Stimulated activated CD4-positive, alpha-beta T cell treated with anti-CD3 and anti-CD28 coated beads, Interleukin-15, amount 100 ng/mL, for 24 hours (primary cell): Measurements from ENCODE around the gene SPDYE18.
"Not testable (repeated sequence)": the region's sequence is repeated elsewhere in the genome, so short reads cannot be mapped to it uniquely, and the experiment has no call there.

Source experiments
- DNase-seq: peaks from one replicate; pipeline ENCODE4 v3.0.0-alpha.2; 2020

SPDYE18 gene, protein sequence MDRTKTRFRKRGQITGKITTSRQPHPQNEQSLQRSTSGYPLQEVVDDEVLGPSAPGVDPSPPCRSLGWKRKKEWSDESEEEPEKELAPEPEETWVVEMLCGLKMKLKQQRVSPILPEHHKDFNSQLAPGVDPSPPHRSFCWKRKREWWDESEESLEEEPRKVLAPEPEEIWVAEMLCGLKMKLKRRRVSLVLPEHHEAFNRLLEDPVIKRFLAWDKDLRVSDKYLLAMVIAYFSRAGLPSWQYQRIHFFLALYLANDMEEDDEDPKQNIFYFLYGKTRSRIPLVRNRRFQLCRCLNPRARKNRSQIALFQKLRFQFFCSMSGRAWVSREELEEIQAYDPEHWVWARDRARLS

DNA sequence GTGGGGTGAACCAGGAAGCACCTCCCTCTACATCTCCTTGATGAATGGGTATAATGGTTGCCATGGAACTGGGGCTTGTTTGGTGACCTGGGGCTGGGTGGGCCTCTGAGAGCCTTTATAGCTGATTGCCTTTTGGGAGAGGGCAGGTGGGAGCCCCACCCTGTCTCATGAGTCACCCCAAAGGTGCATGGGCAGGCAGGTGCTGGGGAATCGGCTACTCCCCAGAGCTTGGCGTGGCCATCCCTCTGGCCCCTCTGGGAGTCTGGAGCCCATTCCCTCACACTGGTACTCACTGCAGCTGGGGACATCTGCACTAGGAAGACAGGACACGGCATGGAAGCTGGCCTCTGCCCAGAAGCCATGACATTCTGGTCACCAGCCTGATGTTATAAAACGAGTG, at the start of gene SPDYE18:
Gene SPDYE18 (minus strand): TSS at position 2 of the 400 bp plus-strand sequence. CDS start 2,046 bp downstream, outside the sequence.
- not testable (repeated sequence) for DNase-seq

DNA sequence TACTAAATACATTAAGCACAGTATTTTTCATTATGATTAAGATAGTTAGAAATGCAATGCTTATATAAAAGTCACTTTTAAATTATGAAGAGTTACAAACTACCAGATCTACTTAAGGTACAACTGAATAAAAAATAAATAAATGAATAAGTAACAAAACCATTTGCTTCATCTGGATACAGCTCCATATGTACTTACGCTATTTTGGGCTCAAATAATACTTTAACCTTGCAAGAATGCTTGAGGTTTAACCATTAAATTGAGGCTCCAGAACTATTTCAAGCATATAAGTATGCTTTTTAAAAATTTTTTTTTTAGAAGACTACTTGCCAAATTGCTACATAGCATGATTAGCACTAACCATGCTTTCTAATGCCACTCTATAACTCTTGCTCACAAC, 46.0 kb upstream of the SPDYE18 start:
- not testable (repeated sequence) for DNase-seq

DNA sequence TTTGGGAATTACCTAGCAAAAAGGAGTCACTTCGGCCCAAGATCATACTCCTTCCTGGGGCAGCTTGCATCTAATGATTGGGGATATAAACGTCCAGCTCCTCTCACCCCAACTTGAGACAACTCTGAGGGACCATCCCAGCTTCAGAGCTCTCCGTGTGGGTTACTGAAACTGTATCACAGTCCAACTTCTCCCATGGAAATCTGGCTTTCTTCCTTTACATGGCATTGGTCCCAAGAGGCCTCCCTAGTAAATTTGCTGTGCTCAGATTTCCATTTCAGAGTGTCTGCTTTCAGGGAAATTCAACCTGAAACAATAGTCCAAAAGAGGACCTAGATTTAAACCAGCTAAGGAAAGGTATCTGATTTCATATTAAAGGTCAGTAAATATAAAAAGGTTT, 45.3 kb upstream of the SPDYE18 start:
- DNase-seq = not testable (repeated sequence)

DNA sequence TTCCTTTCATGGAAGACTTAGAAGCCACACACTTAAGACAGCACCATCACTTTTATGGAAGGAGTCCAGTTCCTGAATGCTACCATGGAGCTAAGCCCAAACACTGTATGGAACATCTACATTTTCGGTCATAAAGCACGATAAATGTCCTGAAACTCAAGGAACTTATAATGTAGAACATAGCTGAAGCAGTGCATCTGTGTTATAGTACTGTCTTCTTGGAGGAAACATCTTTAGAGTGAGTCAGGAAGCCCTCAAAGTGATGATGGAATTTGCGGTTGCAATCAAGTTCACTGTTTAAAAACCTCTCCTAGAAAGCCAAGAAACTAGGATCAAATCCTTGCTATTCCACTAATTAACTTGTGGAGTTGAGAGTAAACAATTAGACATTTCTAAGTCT, 43.5 kb upstream of the SPDYE18 start:
- DNase-seq = not testable (repeated sequence)

DNA sequence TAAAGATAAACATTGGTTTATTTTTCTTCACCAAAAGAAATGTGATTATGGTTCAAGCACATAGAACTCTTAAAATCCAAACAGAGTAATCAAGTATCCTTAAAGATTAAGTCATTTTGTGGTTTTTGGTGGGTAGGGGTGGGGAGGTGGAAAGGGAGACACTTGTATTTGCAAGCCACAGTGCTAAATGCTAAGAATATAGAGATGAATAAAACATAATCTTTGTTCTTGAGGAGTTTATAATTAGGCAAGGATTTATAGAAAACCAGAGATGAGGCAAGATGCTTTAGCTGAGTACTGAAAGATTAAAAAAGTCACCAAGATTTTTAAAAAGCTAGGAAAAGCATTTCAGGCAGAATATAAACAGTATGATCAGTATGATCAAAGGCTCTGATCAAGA, 40.3 kb upstream of the SPDYE18 start:
- DNase-seq = not testable (repeated sequence)

DNA sequence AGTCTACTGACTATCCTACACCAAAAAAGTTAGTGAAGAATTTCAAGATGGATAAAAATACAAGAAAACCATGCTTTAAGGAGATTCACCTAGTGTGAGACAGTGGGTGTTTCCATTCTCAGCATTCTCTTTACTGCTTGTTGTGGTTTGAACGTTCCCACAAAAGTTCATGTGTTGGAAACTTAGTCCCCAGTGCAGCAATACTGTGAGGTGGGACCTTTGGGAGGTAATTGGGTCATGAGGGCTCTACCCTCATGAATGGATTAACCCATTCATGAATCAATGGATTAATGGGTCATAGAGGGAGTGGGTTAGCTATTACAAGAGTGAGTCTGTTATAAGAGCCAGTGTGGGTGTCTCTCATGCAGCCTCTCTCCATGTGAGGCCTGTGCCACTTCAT, 38.8 kb upstream of the SPDYE18 start:
- not testable (repeated sequence) for DNase-seq

DNA sequence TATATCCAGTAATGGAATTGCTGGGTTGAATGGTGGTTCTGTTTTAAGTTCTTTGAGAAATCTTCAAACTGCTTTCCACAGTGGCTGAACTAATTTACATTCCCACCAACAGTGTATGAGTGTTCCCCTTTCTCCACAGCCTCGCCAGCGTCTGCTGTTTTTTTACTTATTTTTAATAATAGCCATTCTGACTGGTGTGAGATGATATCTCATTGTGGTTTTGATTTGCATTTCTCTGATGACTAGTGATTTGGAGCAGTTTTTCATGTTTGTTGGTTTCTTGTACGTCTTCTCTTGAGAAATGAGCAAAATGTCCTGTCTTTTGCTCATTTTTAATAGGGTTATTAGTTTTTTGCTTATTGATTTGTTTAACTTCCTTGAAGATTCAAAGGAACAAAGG, 38.1 kb upstream of the SPDYE18 start:
- DNase-seq = not testable (repeated sequence)

DNA sequence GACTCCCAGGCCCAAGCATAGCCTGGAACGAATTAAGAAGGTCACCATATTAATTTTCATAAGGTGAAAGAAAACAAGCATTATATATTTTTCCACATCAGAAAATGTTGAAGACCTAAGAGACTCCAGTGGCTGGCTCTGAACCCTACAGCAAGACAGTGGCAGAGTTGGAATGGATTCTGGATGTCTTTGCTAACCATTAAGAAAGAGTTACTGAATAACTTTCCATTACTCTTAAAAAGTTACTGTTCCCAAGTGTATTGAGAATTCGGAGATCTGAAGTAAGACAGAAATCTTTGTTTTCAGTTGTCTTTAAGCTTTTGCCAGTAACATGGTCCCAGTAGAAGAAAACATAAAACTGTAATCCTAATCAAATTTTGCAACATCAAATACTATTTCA, 29.9 kb upstream of the SPDYE18 start:
- DNase-seq = not testable (repeated sequence)

DNA sequence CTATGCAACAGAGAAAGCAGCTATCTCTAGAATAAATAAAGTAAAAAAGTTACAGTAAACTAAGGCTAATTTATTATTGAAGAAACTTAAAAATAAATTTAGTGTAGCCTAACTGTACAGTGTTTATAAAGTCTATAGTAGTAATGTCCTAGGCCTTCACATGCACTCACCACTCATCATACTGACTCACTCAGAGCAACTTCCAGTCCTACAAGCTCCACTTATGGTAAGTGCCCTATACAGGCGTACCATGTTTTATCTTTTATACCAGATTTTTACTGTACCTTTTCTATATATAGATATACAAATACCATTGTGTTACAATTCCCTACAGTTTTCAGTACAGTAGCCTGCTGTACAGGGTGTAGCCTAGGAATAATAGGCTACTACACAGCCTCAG, 19.8 kb upstream of the SPDYE18 start:
- not testable (repeated sequence) for DNase-seq

DNA sequence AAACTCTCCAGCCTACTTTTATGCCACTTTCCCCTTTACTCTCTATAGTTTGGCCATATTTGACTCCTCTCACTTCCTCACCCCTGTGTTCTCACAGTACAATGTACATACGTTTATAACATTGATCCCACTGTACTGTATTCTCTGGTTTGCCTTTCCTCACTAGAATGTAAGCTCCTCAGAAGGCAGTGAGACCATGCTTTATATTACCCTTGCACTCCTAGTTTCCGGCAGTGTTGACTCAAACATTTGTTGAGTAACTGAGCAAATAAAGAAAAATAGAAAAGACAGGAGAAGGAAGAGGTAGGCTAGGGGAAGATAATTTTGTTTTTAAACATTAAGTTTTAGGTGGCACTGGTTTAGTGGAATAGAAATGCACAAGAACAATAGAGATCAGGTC, 17.9 kb upstream of the SPDYE18 start:
- DNase-seq = not testable (repeated sequence)

DNA sequence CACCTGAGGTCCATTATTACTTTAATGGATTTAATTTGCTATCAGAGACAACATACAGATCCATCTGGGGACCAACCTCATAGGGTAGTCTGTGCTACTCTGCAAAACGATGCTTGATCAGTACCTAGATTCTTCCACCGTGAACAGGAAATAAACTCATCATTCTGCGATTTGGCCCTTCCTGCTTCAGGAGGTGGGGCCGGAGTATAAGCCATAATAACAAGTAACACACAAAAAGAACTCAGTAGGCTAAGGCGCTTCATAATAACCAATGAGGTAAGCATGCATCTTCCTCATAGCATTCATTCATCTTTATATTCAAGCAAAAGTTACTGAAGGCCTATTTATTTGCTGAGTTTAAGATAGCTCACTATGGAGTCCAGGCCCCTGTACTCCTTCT, 17.3 kb upstream of the SPDYE18 start:
- not testable (repeated sequence) for DNase-seq

DNA sequence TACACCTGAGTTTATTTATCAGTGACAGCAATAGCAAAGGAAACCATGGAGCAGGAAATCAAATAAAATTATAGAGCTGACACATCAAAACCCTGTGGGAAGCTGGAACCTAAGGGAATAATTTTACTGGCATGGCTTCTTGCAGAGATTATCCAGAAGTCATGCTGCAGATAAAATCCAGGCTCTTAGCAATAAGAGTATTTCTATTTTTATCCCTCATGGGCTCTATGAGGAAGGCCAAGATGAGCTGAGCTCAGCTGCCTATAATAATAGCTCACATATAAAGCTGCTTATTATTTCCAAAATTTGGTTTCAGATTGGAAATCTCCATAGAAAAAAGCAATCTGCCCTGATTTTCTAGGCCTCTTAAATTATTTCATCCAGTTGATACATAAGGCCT, 16.8 kb upstream of the SPDYE18 start:
- DNase-seq = not testable (repeated sequence)

DNA sequence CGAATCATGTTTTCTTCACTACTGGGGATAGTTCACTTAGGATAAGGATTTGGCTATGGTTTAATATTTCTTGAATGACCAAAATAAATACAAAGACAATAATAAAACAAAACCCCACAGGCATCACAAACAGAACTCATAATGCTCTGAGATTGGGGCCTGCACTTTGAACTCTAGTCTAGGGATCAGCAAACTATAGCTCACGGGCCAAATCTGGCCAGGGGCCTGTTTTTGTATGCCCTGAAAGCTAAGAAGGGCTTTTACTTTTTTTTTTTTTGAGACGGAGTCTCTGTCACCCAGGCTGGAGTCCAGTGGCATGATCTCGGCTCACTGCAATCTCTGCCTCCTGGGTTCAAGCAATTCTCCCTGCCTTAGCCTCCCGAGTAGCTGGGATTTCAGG, 14.7 kb upstream of the SPDYE18 start:
- DNase-seq = not testable (repeated sequence)

DNA sequence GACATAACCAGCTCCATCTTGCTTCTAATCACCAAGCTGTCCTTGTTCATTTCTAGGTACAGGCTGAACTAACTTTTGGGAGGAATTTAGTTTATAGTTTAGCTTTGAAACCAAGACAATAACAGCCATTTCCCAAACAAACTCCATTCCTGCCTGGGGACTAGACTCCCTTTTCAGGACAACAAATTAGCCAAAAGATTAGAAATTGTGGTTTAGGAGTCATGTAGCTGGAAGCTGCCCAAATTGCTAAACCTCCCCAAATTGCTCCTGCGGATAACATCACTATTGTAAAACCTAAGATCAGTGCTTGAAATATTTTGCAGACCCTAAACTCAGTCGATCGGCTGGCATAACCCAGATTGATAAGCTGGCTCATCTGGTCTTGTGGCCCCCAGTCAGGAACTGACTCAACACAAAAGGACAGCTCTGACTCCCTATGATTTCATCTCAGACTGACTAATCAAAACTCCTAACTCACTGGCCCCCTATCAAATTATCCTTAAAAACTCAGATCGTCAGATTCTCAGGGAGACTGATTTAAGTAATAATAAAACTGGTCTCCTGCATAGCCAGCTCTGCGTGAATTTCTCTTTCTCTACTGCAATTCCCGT, 12.5 kb upstream of the SPDYE18 start:
- DNase-seq = not testable (repeated sequence)

DNA sequence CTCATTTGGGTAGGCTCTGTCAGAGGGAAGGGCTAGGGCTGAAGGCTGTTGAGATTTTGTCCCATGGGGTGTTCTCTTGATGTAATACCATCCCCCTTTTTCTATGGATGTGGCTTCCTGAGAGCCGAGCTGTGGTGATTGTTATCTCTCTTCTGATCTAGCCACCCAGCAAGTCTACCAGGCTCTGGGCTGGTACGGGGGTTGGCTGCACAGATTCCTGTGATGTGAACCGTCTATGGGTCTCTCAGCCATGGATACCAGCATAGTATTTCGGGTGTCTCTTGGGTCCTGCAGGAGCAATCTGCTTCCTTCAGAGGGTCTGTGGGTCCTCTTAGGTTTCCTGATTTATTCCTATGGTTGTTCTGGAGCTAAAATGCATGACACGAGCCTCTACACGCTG, 8.8 kb upstream of the SPDYE18 start:
- DNase-seq = not testable (repeated sequence)

DNA sequence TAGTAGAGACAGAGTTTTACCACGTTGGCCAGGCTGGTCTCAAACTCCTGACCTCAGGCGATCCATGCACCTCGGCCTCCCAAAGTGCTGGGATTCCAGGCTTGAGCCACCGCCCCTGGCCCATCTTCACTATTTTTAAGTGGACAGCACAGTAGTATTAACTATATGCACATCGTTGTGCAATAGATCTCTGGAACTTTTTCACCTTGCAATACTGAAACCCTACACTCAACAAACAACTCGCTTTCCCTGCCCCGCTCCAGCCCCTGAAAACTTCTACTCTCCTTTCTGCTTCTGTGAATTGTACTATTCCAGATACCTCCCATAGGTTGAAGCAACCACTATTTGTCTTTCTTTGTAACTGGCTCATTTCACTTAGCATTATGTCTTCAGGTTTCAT, 3.5 kb upstream of the SPDYE18 start:
- not testable (repeated sequence) for DNase-seq

DNA sequence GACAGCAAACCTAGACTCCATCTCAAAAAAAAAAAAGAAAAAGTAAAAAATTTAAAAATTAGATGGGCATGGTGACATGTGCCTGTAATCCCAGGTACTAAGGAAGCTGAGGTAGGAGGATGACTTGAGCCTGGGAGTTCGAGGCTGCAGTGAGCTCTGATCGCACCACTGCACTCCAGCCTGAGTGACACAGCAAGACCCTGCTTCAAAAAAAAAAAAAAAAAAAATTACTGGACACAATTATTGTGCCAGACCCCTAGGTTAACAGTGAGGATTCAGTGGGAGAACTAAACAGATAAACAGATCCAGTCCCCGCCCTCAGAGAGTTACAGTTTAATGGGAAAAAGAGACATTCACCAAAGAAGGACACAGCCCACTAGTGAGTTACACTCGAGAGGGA, 1.4 kb upstream of the SPDYE18 start:
- not testable (repeated sequence) for DNase-seq

DNA sequence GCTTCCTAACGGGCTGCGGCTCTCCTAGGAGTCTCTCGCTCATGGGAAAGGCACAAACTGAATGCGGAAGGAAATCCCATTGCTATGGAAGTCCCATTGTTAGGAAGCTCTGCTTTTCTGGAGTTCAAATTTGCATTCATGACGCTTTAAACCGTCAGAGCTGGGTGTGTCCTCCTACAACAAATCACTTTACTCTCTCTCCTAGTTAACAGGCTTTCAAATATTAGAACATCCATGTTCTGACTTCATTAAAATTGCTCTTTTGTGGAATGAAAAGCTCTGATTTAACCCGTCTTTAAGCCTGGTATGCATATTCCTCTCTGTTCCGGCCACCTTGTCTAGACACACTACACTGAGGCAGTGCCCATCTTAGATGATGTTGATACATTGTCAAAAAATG, 30.1 kb downstream of the SPDYE18 start, which contains the start of gene SPDYE17:
Gene SPDYE17 (minus strand): TSS at position 101 of the 400 bp plus-strand sequence. CDS start 1,791 bp downstream, outside the sequence.
- DNase-seq = not testable (repeated sequence)

DNA sequence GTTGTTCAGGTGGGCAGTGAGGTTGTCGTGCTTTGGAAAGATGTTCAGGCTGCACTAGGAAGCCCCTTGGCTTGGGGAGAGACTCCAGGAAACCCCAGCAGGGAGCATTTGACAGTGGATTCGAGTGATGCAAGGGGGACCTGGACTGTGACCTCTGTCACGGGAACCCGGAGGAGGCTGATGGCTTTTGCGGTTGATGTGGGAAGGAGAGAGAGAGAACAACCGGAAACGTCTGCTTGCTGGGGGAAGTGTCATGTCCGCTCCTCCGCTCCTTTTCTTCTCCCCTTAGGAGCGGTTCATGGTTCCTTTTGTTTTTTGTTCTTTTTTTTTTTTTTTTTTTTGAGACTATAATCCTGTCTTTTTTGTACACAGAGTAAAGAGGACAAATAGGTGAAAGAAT, 36.0 kb downstream of the SPDYE18 start:
- DNase-seq = not testable (repeated sequence)

DNA sequence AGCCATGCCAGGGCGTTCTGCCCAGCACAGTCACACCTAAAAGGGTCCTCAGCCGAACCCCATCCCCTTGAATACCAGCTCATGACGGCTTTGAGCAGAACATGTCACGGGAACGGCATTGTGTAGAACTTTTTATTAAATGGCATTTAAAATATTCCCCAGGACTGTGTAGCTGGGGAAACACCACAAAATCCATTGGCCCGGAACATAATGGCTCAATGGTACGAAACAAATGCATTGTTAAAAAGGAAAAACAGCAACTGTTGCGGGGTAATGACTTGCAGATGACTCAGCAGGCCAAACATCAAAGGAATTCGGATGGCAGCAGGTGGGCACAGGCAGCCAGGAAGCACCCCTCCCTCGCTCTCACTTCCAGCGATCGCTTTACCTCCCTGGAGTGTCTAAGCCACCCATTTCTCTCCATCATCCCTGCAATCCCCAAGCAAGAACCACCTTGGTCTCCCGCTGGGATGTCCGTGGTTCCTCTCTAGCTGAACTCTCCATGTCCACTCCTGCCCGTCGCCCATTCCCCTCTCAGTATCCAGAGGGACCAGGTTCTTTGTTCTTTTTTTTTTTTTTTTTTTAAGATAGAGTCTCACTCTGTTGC, 52.2 kb downstream of the SPDYE18 start:
- DNase-seq = not testable (repeated sequence)

DNA sequence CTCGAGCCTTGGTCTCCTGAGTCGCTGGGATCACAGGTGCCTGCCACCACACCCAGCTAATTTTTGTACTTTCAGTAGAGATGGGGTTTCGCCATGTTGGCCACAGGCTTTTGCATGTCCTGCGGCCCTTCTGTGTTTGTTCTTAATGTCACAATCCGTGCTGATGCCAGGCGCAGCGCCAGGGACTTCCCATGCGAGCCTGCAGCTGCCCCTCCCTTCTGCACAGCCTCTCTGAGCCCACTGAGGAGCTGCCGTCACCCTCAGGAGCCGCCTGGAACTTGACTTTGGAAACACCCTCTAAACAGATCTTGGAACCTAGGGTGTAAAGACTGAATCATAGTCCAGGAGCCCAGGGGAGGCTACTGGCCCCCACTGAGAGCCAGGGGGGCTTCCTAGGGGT, 54.4 kb downstream of the SPDYE18 start:
- not testable (repeated sequence) for DNase-seq

DNA sequence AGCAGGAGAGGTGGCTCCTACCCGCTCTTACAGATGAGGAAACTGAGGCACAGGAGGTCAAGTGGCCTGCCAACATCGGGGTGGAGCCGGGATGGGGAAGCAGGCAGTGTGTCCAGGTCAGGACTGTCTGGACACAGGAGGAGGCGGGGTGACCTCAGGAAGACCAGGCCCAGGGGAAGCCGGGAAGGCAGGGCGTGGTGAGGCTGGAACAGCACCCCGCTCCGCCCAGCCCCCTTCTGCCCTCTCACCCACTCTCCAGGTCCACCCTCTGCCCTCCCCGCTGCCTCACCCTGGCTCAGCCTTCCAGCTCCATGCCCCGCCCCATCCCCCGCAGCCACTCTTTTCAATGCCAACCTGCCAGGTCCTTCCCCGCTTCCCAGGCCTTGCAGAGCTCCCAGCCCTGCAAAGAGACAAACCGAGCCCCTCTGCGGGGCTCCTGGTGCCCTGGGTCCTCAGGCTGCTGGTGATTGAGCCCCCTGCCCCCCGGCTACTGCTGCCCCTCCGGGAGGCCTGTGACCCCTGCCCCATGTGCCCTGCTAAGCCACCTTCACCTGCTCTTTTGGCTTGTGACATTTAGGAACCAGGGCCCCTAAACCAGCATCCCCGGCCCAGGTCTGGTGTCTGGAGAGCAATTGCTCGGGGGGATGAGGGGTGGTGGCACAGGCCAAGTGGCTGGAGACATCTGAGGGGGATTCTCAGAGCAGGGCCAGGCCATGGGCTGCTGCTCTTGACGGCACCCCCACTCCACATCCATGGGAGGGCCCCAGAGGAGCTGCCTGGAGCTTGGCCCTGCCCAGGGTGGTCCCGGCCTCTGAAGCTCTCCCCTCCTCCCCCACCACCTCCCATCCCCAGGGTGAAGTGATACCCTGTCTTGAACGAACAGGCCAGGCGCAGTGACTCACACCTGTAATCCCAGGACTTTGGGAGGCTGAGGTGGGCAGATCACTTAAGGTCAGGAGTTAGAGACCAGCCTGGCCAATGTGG, 55.9 kb downstream of the SPDYE18 start:
- DNase-seq = not testable (repeated sequence)
